Measurements from ENCODE around the gene EID3.

EID3 gene

GRCh38 chr12:104340925-104341611 is 37.5 kb downstream of the EID3 start:
- no peak for DNase-seq

- DNase-seq, result no peak
These were observed 38.6 kb downstream of the EID3 start for GRCh38 chr12:104342147-104342546.

DNA sequence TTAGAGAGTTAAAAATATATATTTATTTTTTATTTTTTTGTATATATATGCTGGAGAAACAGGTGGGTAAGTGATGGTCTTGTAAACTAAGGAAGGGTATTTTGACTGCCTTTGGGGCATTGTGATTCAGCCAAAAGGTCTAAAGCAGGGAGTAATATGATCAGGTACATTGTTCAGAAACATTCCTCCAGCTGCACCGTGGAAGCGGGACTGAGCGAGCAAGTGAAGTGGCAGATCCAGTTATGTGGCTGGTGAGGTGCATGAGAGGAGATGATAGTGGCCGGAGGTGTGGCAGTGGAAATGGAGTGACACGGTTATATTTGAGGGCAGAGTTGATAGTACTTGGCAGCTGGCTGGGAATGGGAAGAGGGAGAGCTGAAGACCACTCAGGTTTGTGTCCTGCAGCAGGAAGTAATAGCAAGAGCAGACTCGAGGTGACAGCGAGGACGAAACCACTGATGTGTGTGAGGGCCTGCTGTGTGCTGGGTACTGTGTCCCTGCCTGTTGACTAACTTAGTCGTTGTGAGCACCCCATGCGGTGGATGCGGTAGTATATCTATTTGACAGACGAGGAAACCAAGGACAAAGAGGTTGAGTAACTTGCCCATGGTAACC is 39.2 kb downstream of the EID3 start:
- DNase-seq, result no peak

- DNase-seq, result no peak
These were observed 41.1 kb downstream of the EID3 start for GRCh38 chr12:104344682-104345081.

GRCh38 chr12:104345234-104346066 is 41.9 kb downstream of the EID3 start:
- DNase-seq, result no peak

- no peak for DNase-seq
These were observed 44.0 kb downstream of the EID3 start for GRCh38 chr12:104347374-104348075.

DNA sequence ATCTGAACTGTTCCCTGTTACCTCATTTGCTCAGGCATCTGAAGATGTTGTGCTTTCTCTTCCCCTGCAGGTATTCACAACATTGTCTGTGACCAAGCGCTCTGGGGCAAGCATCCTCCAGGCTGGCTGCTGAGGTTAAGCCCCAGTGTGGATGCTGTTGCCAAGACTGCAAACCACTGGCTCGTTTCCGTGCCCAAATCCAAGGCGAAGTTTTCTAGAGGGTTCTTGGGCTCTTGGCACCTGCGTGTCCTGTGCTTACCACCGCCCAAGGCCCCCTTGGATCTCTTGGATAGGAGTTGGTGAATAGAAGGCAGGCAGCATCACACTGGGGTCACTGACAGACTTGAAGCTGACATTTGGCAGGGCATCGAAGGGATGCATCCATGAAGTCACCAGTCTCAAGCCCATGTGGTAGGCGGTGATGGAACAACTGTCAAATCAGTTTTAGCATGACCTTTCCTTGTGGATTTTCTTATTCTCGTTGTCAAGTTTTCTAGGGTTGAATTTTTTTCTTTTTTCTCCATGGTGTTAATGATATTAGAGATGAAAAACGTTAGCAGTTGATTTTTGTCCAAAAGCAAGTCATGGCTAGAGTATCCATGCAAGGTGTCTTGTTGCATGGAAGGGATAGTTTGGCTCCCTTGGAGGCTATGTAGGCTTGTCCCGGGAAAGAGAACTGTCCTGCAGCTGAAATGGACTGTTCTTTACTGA is 44.9 kb downstream of the EID3 start:
- no peak for DNase-seq

DNA sequence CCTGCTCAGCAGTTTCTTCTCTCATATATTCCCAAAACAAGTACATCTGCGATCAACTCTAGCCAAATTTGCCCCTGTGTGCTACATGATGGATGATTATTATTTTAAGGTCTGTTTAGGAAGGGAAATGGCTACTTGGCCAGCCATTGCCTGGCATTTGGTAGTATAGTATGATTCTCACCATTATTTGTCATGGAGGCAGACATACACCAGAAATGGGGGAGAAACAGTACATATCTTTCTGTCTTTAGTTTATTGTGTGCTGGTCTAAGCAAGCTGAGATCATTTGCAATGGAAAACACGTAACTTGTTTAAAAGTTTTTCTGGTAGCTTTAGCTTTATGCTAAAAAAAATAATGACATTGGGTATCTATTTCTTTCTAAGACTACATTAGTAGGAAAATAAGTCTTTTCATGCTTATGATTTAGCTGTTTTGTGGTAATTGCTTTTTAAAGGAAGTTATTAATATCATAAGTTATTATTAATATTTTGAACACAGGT is 45.5 kb downstream of the EID3 start:
- DNase-seq, result no peak

- DNase-seq, result no peak
These were observed 46.9 kb downstream of the EID3 start for GRCh38 chr12:104350211-104351056.

DNA sequence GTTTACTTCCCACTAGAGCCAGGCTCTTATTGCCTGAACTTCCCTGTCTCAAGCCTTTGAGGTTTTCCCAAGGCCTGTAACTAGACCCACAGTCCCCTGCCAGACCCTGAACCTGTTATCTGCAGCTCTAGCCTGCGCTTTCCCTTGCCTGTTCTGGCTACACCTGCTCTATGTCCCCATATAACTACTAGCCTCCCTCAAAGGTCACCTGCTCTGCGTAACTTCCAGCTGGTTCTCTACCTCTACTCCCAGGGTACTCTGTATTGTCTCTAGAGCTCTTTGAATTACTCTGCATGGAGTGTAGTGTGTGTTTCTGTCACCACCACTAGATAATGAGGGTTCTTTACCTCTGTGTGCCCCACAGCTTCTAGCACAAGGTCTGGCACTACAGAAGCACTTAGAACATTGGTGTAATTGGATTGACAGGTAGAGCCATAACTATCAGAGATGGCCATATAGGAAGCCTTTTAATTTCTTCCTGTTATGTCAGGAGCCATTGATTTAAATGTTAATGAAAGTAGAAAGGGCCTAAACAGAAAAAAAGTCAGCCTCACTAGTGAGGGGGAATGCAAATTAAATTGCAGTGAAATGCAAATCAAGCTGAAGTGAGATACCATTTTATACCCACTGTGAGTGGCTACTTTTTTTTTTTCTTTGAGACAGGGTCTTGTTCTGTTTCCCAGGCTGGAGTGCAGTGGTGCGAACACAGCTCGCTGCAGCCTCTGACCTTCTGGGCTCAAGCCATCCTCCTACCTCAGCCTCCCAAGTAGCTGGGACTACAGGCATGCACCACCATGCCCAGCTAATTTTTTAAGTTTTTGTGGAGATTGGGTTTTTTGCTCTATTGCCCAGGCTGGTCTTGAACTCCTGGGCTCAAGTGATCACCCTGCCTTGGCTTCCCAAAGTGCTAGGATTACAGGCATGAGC is 47.8 kb downstream of the EID3 start:
- DNase-seq, result no peak

DNA sequence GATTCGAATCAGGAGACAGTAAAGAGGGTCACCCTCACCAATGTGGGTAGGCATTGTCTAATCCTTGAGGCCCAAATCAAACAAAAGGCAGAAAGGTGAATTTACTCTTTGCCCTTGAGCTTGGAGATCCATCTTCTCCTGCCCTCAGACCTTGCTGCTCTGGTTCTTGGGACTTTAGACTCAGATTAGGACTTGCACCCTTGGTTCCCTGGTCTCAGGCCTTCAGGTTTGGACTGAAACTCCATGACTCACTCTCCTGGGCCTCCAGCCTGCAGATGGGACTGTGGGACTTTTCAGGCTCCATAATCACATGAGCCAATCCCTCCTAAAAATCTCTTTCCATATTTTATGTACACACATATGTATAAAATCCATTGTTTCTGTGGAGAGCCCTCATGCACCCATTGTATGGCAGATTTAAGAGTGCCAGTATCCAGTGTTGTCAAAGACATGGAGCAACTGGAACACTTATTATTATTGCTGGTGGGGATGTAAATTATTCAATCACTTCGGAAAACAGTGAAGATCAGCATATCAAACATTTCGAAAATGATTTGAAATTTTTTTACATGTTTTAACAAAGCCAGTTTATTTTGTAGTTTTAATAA is 48.7 kb downstream of the EID3 start:
- DNase-seq, result no peak

GRCh38 chr12:104353012-104353981 is 49.8 kb downstream of the EID3 start:
- DNase-seq, result no peak

- no peak for DNase-seq
These were observed 50.8 kb downstream of the EID3 start for GRCh38 chr12:104354167-104354867.

Measured in T-helper 1 cell (primary cell).